HG03103 (cell line): ENCODE results near the gene SSU72.
"Not testable (repeated sequence)": the region's sequence is repeated elsewhere in the genome, so short reads cannot be mapped to it uniquely, and the experiment has no call there.

Source experiments
- ATAC-seq: cut with Tn5 transposase; IDR thresholded peaks from one replicate; pipeline ENCODE4 v1.9.1; 2021; ENCODE audit warnings: low read depth; ENCODE audit not compliant: unreplicated experiment

Gene SSU72

GRCh38 chr1:1510912-1511532, 63.6 kb downstream of the SSU72 start:
- no peak for ATAC-seq

- ATAC-seq, result not testable (repeated sequence)
Measured at GRCh38 chr1:1509465-1509850, 65.2 kb downstream of the SSU72 start.

GRCh38 chr1:1508775-1509464, 65.7 kb downstream of the SSU72 start:
- ATAC-seq, result not testable (repeated sequence)

GRCh38 chr1:1507305-1507704, 67.4 kb downstream of the SSU72 start:
- no peak for ATAC-seq

GRCh38 chr1:1505801-1506200, 68.9 kb downstream of the SSU72 start:
- not testable (repeated sequence) for ATAC-seq

- not testable (repeated sequence) for ATAC-seq
Measured at GRCh38 chr1:1505366-1505798, 69.3 kb downstream of the SSU72 start.

- not testable (repeated sequence) for ATAC-seq
Measured at GRCh38 chr1:1504777-1505365, 69.8 kb downstream of the SSU72 start.

- not testable (repeated sequence) for ATAC-seq
Measured at GRCh38 chr1:1495461-1495975, 79.1 kb downstream of the SSU72 start.

GRCh38 chr1:1494311-1494710, 80.4 kb downstream of the SSU72 start:
- not testable (repeated sequence) for ATAC-seq
